HG02840 (cell line): ENCODE measurements around the gene CACTIN.
"Not testable (repeated sequence)": the region's sequence is repeated elsewhere in the genome, so short reads cannot be mapped to it uniquely, and the experiment has no call there.

Experiments used
- ATAC-seq: cut with Tn5 transposase; IDR thresholded peaks from one replicate; pipeline ENCODE4 v1.9.1; 2021; ENCODE audit warnings: mild to moderate bottlenecking, moderate library complexity, moderate number of reproducible peaks; ENCODE audit not compliant: unreplicated experiment, low FRiP score

The CACTIN gene

GRCh38 chr19:3632739-3633558 lies 6.4 kb upstream of the CACTIN start:
- ATAC-seq: no peak

GRCh38 chr19:3632098-3632497 lies 5.5 kb upstream of the CACTIN start:
- ATAC-seq: no peak

- no peak for ATAC-seq
These were observed 4.7 kb upstream of the CACTIN start for GRCh38 chr19:3631053-3631861.

- not testable (repeated sequence) for ATAC-seq
These were observed 2.2 kb upstream of the CACTIN start for GRCh38 chr19:3628766-3629165.

GRCh38 chr19:3627351-3627723 lies 747 bp upstream of the CACTIN start:
- ATAC-seq: no peak

GRCh38 chr19:3625996-3626472 lies 556 bp downstream of the CACTIN start:
- ATAC-seq: peak; percentile 9

- ATAC-seq: no peak
These were observed 2.9 kb downstream of the CACTIN start for GRCh38 chr19:3623716-3624115.

- no peak for ATAC-seq
These were observed 4.4 kb downstream of the CACTIN start for GRCh38 chr19:3622224-3622623.

- no peak for ATAC-seq
These were observed 4.9 kb downstream of the CACTIN start for GRCh38 chr19:3621689-3622088.

- no peak for ATAC-seq
These were observed 5.6 kb downstream of the CACTIN start for GRCh38 chr19:3620817-3621547.

- ATAC-seq: no peak
These were observed 6.3 kb downstream of the CACTIN start for GRCh38 chr19:3620145-3620816.

GRCh38 chr19:3619631-3620012 lies 7.0 kb downstream of the CACTIN start:
- ATAC-seq: no peak

GRCh38 chr19:3618811-3619630 lies 7.6 kb downstream of the CACTIN start:
- ATAC-seq: no peak

GRCh38 chr19:3618144-3618810 lies 8.3 kb downstream of the CACTIN start:
- no peak for ATAC-seq

GRCh38 chr19:3617463-3617862 lies 9.1 kb downstream of the CACTIN start:
- ATAC-seq: no peak

- ATAC-seq: no peak
These were observed 11.0 kb downstream of the CACTIN start for GRCh38 chr19:3615524-3616135.

- ATAC-seq: no peak
These were observed 11.6 kb downstream of the CACTIN start for GRCh38 chr19:3614858-3615505.
